Measurements from ENCODE around the gene JAK2.
"Not testable (repeated sequence)": the region's sequence is repeated elsewhere in the genome, so short reads cannot be mapped to it uniquely, and the experiment has no call there.

The JAK2 gene

GRCh38 chr9:4982721-4983482 lies 2.2 kb upstream of the JAK2 start:
- no peak for DNase-seq

GRCh38 chr9:4983601-4984165 lies 1.4 kb upstream of the JAK2 start:
- DNase-seq = peak; percentile 12

- DNase-seq = no peak
These were observed 876 bp upstream of the JAK2 start for GRCh38 chr9:4984171-4984620.

- DNase-seq = no peak
These were observed 554 bp downstream of the JAK2 start for GRCh38 chr9:4985386-4986266.

- no peak for DNase-seq
These were observed 1.2 kb downstream of the JAK2 start for GRCh38 chr9:4986296-4986695.

GRCh38 chr9:4986783-4987182 lies 1.7 kb downstream of the JAK2 start:
- no peak for DNase-seq

- no peak for DNase-seq
These were observed 2.9 kb downstream of the JAK2 start for GRCh38 chr9:4987961-4988421.

- DNase-seq = no peak
These were observed 7.8 kb downstream of the JAK2 start for GRCh38 chr9:4992872-4993271.

GRCh38 chr9:4994166-4994890 lies 9.3 kb downstream of the JAK2 start:
- DNase-seq = no peak

GRCh38 chr9:4997196-4997595 lies 12.1 kb downstream of the JAK2 start:
- no peak for DNase-seq

GRCh38 chr9:4997631-4998030 lies 12.6 kb downstream of the JAK2 start:
- no peak for DNase-seq

- no peak for DNase-seq
These were observed 17.7 kb downstream of the JAK2 start for GRCh38 chr9:5002811-5003210.

GRCh38 chr9:5004481-5004880 lies 19.4 kb downstream of the JAK2 start:
- DNase-seq = no peak

GRCh38 chr9:5008202-5008601 lies 23.1 kb downstream of the JAK2 start:
- no peak for DNase-seq

- DNase-seq = no peak
These were observed 28.3 kb downstream of the JAK2 start for GRCh38 chr9:5013374-5013773.

- no peak for DNase-seq
These were observed 30.9 kb downstream of the JAK2 start for GRCh38 chr9:5015934-5016333.

- DNase-seq = no peak
These were observed 40.3 kb downstream of the JAK2 start for GRCh38 chr9:5025416-5025815.

- DNase-seq = not testable (repeated sequence)
These were observed 46.9 kb downstream of the JAK2 start for GRCh38 chr9:5031941-5032340.

- no peak for DNase-seq
These were observed 55.8 kb downstream of the JAK2 start for GRCh38 chr9:5040730-5041389.

- DNase-seq = no peak
These were observed 56.5 kb downstream of the JAK2 start for GRCh38 chr9:5041390-5042115.

- DNase-seq = no peak
These were observed 57.6 kb downstream of the JAK2 start for GRCh38 chr9:5042661-5043178.
